Measurements from ENCODE around the gene FRMD4A. TPM values are rescaled to one million over a fixed set of nuclear protein-coding genes. Genes with fewer than 3 reads are reported as not detected.
"Not testable (repeated sequence)": the region's sequence is repeated elsewhere in the genome, so short reads cannot be mapped to it uniquely, and the experiment has no call there.

FRMD4A gene
- total RNA-seq, 2 donors from 2014 or later, result 55.9 to 81.0 TPM

- no peaks in the 10 kb centered on the region for H3K27me3 ChIP-seq (replicated peaks; ENCODE audit: insufficient read depth)
- H3K9me3 ChIP-seq, result no peaks in the 10 kb centered on the region
- no peak for ATAC-seq (ENCODE audit: insufficient number of reproducible peaks, low FRiP score, low read depth)
- H3K4me1 ChIP-seq (ENCODE audit: control insufficient read depth in 1 of 2, low read depth in 2 of 2), result no peaks in the 10 kb centered on the region
- H3K4me3 ChIP-seq, result no peak overlapping the region
- no peak for TF ChIP-seq CTCF (IDR thresholded peaks at IDR 0.05)
- no peak for DNase-seq (ENCODE audit: low spot score)
- H3K27ac ChIP-seq, result no peak overlapping the region
- H3K36me3 ChIP-seq, result no peaks in the 10 kb centered on the region
Measured at GRCh38 chr10:14146025-14146424, 184.7 kb downstream of the FRMD4A start.

- no peak overlapping the region for H3K27ac ChIP-seq
- DNase-seq (ENCODE audit: low spot score), result no peak
- TF ChIP-seq CTCF (IDR thresholded peaks at IDR 0.05), result no peak
- H3K4me1 ChIP-seq (ENCODE audit: control insufficient read depth in 1 of 2, low read depth in 2 of 2), result no peaks in the 10 kb centered on the region
- no peaks in the 10 kb centered on the region for H3K36me3 ChIP-seq
- peak; percentile 36 for ATAC-seq (ENCODE audit: insufficient number of reproducible peaks, low FRiP score, low read depth)
- no peaks in the 10 kb centered on the region for H3K9me3 ChIP-seq
- H3K27me3 ChIP-seq (replicated peaks; ENCODE audit: insufficient read depth), result no peaks in the 10 kb centered on the region
- H3K4me3 ChIP-seq, result no peak overlapping the region
Measured at GRCh38 chr10:14144451-14144850, 186.3 kb downstream of the FRMD4A start.

GRCh38 chr10:14142606-14143250 lies 188.0 kb downstream of the FRMD4A start:
- Histone ChIP-seq H3K4me3 (no peak overlapping the region), H3K27ac (no peak overlapping the region), H3K36me3 (no peaks in the 10 kb centered on the region), H3K4me1 (ENCODE audit: control insufficient read depth in 1 of 2, low read depth in 2 of 2) (no peaks in the 10 kb centered on the region), H3K27me3 (replicated peaks; ENCODE audit: insufficient read depth) (no peaks in the 10 kb centered on the region), H3K9me3 (no peaks in the 10 kb centered on the region)
- TF ChIP-seq CTCF (IDR thresholded peaks at IDR 0.05), result no peak
- DNase-seq (ENCODE audit: low spot score), result no peak
- no peak for ATAC-seq (ENCODE audit: insufficient number of reproducible peaks, low FRiP score, low read depth)

GRCh38 chr10:14141283-14141682 lies 189.4 kb downstream of the FRMD4A start:
- no peak for TF ChIP-seq CTCF (IDR thresholded peaks at IDR 0.05)
- Histone ChIP-seq H3K4me3 (no peak overlapping the region), H3K27me3 (replicated peaks; ENCODE audit: insufficient read depth) (no peaks in the 10 kb centered on the region), H3K4me1 (ENCODE audit: control insufficient read depth in 1 of 2, low read depth in 2 of 2) (no peaks in the 10 kb centered on the region), H3K36me3 (no peaks in the 10 kb centered on the region), H3K9me3 (no peaks in the 10 kb centered on the region), H3K27ac (no peak overlapping the region)
- DNase-seq (ENCODE audit: low spot score) (no peak), ATAC-seq (ENCODE audit: insufficient number of reproducible peaks, low FRiP score, low read depth) (no peak)

GRCh38 chr10:14137391-14137790 lies 193.3 kb downstream of the FRMD4A start:
- no peaks in the 10 kb centered on the region for H3K36me3 ChIP-seq
- DNase-seq (ENCODE audit: low spot score) (no peak), ATAC-seq (ENCODE audit: insufficient number of reproducible peaks, low FRiP score, low read depth) (no peak)
- no peak overlapping the region for H3K4me3 ChIP-seq
- H3K9me3 ChIP-seq, result no peaks in the 10 kb centered on the region
- no peak overlapping the region for H3K27ac ChIP-seq
- no peaks in the 10 kb centered on the region for H3K27me3 ChIP-seq (replicated peaks; ENCODE audit: insufficient read depth)
- no peak for TF ChIP-seq CTCF (IDR thresholded peaks at IDR 0.05)
- no peaks in the 10 kb centered on the region for H3K4me1 ChIP-seq (ENCODE audit: control insufficient read depth in 1 of 2, low read depth in 2 of 2)

GRCh38 chr10:14135196-14135595 lies 195.5 kb downstream of the FRMD4A start:
- not testable (repeated sequence) for H3K9me3 ChIP-seq; ATAC-seq (ENCODE audit: insufficient number of reproducible peaks, low FRiP score, low read depth); H3K27me3 ChIP-seq (replicated peaks; ENCODE audit: insufficient read depth); H3K4me3 ChIP-seq; DNase-seq (ENCODE audit: low spot score); H3K36me3 ChIP-seq; H3K27ac ChIP-seq; H3K4me1 ChIP-seq (ENCODE audit: control insufficient read depth in 1 of 2, low read depth in 2 of 2)
